HEK293 (cell line): ENCODE data around the gene LPAR2.

Experiments
- AEBP2 ChIP-seq: fragments of 450-650 bp; formaldehyde crosslinking; IDR thresholded peaks from 2 replicates; pipeline ENCODE4 v1.5.1; 2016; ENCODE audit warnings: missing biosample characterization, missing genetic modification characterization, borderline replicate concordance
- EGR2 ChIP-seq: fragments of 450-650 bp; formaldehyde crosslinking; IDR thresholded peaks from 2 replicates; pipeline ENCODE4 v1.5.1; 2016; ENCODE audit warnings: low read depth, missing biosample characterization, missing genetic modification characterization
- HIC1 ChIP-seq: fragments of 450-650 bp; formaldehyde crosslinking; IDR thresholded peaks from 2 replicates; pipeline ENCODE4 v1.5.1; 2016; ENCODE audit warnings: missing biosample characterization, missing genetic modification characterization
- INSM2 ChIP-seq: fragments of 450-650 bp; formaldehyde crosslinking; IDR thresholded peaks from 2 replicates; pipeline ENCODE4 v1.5.1; 2016; ENCODE audit warnings: missing biosample characterization, missing genetic modification characterization
- PRDM10 ChIP-seq: fragments of 450-650 bp; formaldehyde crosslinking; IDR thresholded peaks from 2 replicates; pipeline ENCODE4 v1.5.1; 2016; ENCODE audit warnings: missing biosample characterization, missing genetic modification characterization
- PRDM2 ChIP-seq: fragments of 450-650 bp; formaldehyde crosslinking; IDR thresholded peaks from 2 replicates; pipeline ENCODE4 v1.5.1; 2016; ENCODE audit warnings: missing biosample characterization, missing genetic modification characterization, borderline replicate concordance
- SP2 ChIP-seq: fragments of 450-650 bp; formaldehyde crosslinking; IDR thresholded peaks from 2 replicates; pipeline ENCODE4 v1.5.1; 2016; ENCODE audit warnings: missing biosample characterization, missing genetic modification characterization
- ZBTB11 ChIP-seq: fragments of 450-650 bp; formaldehyde crosslinking; conservative IDR thresholded peaks from 2 replicates; pipeline ENCODE4 v1.5.1; 2016; ENCODE audit warnings: low read depth, missing biosample characterization, missing genetic modification characterization
- ZNF174 ChIP-seq: fragments of 450-650 bp; formaldehyde crosslinking; IDR thresholded peaks from 2 replicates; pipeline ENCODE4 v1.5.0; 2017; ENCODE audit warnings: missing biosample characterization, mild to moderate bottlenecking, missing genetic modification characterization
- ZNF391 ChIP-seq: fragments of 450-650 bp; formaldehyde crosslinking; IDR thresholded peaks from 2 replicates; pipeline ENCODE4 v1.5.1; 2016; ENCODE audit warnings: low read depth, missing biosample characterization, missing genetic modification characterization, borderline replicate concordance
- ZNF398 ChIP-seq: fragments of 450-650 bp; formaldehyde crosslinking; IDR thresholded peaks from 2 replicates; pipeline ENCODE4 v1.5.1; 2017; ENCODE audit warnings: missing biosample characterization, missing genetic modification characterization
- ZNF423 ChIP-seq: fragments of 450-650 bp; formaldehyde crosslinking; IDR thresholded peaks from 2 replicates; pipeline ENCODE4 v1.5.1; 2016; ENCODE audit warnings: missing biosample characterization, missing genetic modification characterization
- ZNF544 ChIP-seq: fragments of 450-650 bp; formaldehyde crosslinking; IDR thresholded peaks from 2 replicates; pipeline ENCODE4 v1.5.0; 2017; ENCODE audit warnings: missing biosample characterization, missing genetic modification characterization
- ZNF600 ChIP-seq: fragments of 450-650 bp; formaldehyde crosslinking; IDR thresholded peaks from 2 replicates; pipeline ENCODE4 v1.5.1; 2016; ENCODE audit warnings: missing biosample characterization, missing genetic modification characterization
- ZNF843 ChIP-seq: fragments of 450-650 bp; formaldehyde crosslinking; IDR thresholded peaks from 2 replicates; pipeline ENCODE4 v1.5.1; 2016; ENCODE audit warnings: missing biosample characterization, missing genetic modification characterization

LPAR2 gene

GRCh38 chr19:19627621-19628500, at the start of gene LPAR2 (continued):
- TF ChIP-seq HIC1 (tag by site-specific recombination) (no peak), ZNF600 (tag by site-specific recombination) (peak; percentile 26; the same call in 1 of the 2 replicates), ZNF423 (tag by site-specific recombination) (no peak), ZNF398 (tag by site-specific recombination) (peak; percentile 27; the same call in 1 of the 2 replicates), AEBP2 (tag by site-specific recombination) (no peak), INSM2 (no peak), ZNF391 (tag by site-specific recombination) (no peak), SP2 (tag by site-specific recombination) (peak; percentile 67), ZNF843 (no peak), ZBTB11 (tag by site-specific recombination) (no peak; the same call in 1 of the 2 replicates), ZNF174 (tag by site-specific recombination) (no peak), ZNF544 (no peak), EGR2 (tag by site-specific recombination) (0 out of 2 replicates have a peak, but pooled peaks have one; percentile 26), PRDM10 (peak; percentile 64), PRDM2 (tag by site-specific recombination) (no peak)
